Measurements from ENCODE around the gene CCDC91. TPM values are rescaled to one million over a fixed set of nuclear protein-coding genes. Genes with fewer than 3 reads are reported as not detected.

CCDC91 gene
- polyA plus RNA-seq, 1 donor from 2014 or later: 11.6 TPM

DNA sequence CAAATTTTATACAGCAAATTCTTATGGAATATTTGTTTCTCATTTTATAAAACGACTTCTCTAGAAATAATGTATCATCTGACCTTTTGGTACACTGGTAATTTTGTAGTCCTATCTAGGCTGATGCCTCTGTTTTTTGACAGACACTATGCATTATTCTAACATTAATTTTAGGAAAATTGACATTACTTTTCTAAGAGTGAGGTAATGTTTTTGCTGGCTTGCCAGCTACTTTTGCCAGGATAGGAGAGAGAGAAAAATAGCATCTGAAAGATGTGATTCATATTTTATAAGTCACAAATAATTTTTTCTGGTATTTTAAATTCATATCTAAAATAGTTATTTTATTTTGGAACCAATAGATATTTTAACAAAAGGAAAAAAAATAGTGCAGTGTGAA is 153.5 kb downstream of the CCDC91 start:
- no peak overlapping the region for H3K27ac ChIP-seq (ENCODE audit: low read length)
- no peak overlapping the region for H3K4me2 ChIP-seq (ENCODE audit: low read length)
- H2AFZ ChIP-seq (ENCODE audit: low read depth, low read length): no peak overlapping the region
- no peaks in the 10 kb centered on the region for H3K79me2 ChIP-seq (replicated peaks; ENCODE audit: insufficient read depth, low read length)
- H4K20me1 ChIP-seq (ENCODE audit: insufficient read depth): no peaks in the 10 kb centered on the region
- H3K9me3 ChIP-seq (ENCODE audit: low read length): no peaks in the 10 kb centered on the region
- H3K27me3 ChIP-seq (ENCODE audit: insufficient read depth, low read depth, low read length): no peaks in the 10 kb centered on the region
- H3K9ac ChIP-seq (ENCODE audit: low read length): no peak overlapping the region
- H3K9me2 ChIP-seq (ENCODE audit: insufficient read depth, low read length): no peaks in the 10 kb centered on the region
- TF ChIP-seq RAD21 (conservative IDR thresholded peaks at IDR 0.05) (no peak), EZH2 (IDR thresholded peaks at IDR 0.05; ENCODE audit: borderline replicate concordance, insufficient read depth, low read length, poor library complexity, severe bottlenecking) (no peak), POLR2AphosphoS5 (IDR thresholded peaks at IDR 0.05) (no peak)
- H3K36me3 ChIP-seq (ENCODE audit: insufficient read depth, low read length): no peaks in the 10 kb centered on the region
- H3F3A ChIP-seq (ENCODE audit: insufficient read depth, low read length, poor library complexity, severe bottlenecking): no peaks in the 10 kb centered on the region
- no peak overlapping the region for H3K4me3 ChIP-seq (ENCODE audit: low read length)

DNA sequence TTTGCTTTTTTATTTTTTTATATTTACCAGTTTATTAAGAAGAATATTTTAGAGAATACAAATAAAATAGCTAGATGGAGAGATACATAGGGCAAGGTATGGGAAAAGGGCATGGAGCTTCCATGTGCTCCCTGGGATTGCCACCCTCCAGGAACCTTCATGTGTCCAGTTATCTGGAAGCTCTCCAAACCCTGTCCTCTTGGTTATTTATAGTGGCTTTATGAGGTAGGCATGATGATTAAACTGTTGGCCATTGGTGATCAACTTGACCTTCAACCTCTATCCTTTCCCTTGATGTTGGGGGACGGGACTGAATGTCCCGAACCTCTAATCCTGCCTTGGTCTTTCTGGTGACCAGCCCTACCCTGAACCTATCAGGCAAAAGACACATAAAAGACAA is 156.3 kb downstream of the CCDC91 start:
- H3K9me2 ChIP-seq (ENCODE audit: insufficient read depth, low read length): no peaks in the 10 kb centered on the region
- no peak overlapping the region for H3K27ac ChIP-seq (ENCODE audit: low read length)
- H3K4me2 ChIP-seq (ENCODE audit: low read length): no peak overlapping the region
- TF ChIP-seq POLR2AphosphoS5 (IDR thresholded peaks at IDR 0.05): no peak
- TF ChIP-seq, protein P1, sequence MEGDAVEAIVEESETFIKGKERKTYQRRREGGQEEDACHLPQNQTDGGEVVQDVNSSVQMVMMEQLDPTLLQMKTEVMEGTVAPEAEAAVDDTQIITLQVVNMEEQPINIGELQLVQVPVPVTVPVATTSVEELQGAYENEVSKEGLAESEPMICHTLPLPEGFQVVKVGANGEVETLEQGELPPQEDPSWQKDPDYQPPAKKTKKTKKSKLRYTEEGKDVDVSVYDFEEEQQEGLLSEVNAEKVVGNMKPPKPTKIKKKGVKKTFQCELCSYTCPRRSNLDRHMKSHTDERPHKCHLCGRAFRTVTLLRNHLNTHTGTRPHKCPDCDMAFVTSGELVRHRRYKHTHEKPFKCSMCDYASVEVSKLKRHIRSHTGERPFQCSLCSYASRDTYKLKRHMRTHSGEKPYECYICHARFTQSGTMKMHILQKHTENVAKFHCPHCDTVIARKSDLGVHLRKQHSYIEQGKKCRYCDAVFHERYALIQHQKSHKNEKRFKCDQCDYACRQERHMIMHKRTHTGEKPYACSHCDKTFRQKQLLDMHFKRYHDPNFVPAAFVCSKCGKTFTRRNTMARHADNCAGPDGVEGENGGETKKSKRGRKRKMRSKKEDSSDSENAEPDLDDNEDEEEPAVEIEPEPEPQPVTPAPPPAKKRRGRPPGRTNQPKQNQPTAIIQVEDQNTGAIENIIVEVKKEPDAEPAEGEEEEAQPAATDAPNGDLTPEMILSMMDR (IDR thresholded peaks at IDR 0.05; ENCODE audit: poor library complexity, severe bottlenecking): no peak
- no peak for TF ChIP-seq MXI1 (conservative IDR thresholded peaks at IDR 0.05; ENCODE audit: poor library complexity, severe bottlenecking)
- no peak for TF ChIP-seq EZH2 (IDR thresholded peaks at IDR 0.05; ENCODE audit: borderline replicate concordance, insufficient read depth, low read length, poor library complexity, severe bottlenecking)
- TF ChIP-seq, protein P2, sequence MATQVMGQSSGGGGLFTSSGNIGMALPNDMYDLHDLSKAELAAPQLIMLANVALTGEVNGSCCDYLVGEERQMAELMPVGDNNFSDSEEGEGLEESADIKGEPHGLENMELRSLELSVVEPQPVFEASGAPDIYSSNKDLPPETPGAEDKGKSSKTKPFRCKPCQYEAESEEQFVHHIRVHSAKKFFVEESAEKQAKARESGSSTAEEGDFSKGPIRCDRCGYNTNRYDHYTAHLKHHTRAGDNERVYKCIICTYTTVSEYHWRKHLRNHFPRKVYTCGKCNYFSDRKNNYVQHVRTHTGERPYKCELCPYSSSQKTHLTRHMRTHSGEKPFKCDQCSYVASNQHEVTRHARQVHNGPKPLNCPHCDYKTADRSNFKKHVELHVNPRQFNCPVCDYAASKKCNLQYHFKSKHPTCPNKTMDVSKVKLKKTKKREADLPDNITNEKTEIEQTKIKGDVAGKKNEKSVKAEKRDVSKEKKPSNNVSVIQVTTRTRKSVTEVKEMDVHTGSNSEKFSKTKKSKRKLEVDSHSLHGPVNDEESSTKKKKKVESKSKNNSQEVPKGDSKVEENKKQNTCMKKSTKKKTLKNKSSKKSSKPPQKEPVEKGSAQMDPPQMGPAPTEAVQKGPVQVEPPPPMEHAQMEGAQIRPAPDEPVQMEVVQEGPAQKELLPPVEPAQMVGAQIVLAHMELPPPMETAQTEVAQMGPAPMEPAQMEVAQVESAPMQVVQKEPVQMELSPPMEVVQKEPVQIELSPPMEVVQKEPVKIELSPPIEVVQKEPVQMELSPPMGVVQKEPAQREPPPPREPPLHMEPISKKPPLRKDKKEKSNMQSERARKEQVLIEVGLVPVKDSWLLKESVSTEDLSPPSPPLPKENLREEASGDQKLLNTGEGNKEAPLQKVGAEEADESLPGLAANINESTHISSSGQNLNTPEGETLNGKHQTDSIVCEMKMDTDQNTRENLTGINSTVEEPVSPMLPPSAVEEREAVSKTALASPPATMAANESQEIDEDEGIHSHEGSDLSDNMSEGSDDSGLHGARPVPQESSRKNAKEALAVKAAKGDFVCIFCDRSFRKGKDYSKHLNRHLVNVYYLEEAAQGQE (IDR thresholded peaks at IDR 0.05; ENCODE audit: borderline replicate concordance): no peak
- no peak for TF ChIP-seq EP300 (conservative IDR thresholded peaks at IDR 0.05; ENCODE audit: poor library complexity, severe bottlenecking)
- TF ChIP-seq RAD21 (conservative IDR thresholded peaks at IDR 0.05): no peak
- no peak for TF ChIP-seq SMC3 (conservative IDR thresholded peaks at IDR 0.05; ENCODE audit: poor library complexity)
- TF ChIP-seq TAF1 (IDR thresholded peaks at IDR 0.05; ENCODE audit: low read depth): no peak
- no peak overlapping the region for H2AFZ ChIP-seq (ENCODE audit: low read depth, low read length)
- H3K36me3 ChIP-seq (ENCODE audit: insufficient read depth, low read length): no peaks in the 10 kb centered on the region
- H3F3A ChIP-seq (ENCODE audit: insufficient read depth, low read length, poor library complexity, severe bottlenecking): no peaks in the 10 kb centered on the region
- H3K9ac ChIP-seq (ENCODE audit: low read length): no peak overlapping the region
- H3K9me3 ChIP-seq (ENCODE audit: low read length): no peaks in the 10 kb centered on the region
- H3K27me3 ChIP-seq (ENCODE audit: insufficient read depth, low read depth, low read length): no peaks in the 10 kb centered on the region
- H3K4me3 ChIP-seq (ENCODE audit: low read length): no peak overlapping the region
- no peaks in the 10 kb centered on the region for H4K20me1 ChIP-seq (ENCODE audit: insufficient read depth)
- H3K79me2 ChIP-seq (replicated peaks; ENCODE audit: insufficient read depth, low read length): no peaks in the 10 kb centered on the region

DNA sequence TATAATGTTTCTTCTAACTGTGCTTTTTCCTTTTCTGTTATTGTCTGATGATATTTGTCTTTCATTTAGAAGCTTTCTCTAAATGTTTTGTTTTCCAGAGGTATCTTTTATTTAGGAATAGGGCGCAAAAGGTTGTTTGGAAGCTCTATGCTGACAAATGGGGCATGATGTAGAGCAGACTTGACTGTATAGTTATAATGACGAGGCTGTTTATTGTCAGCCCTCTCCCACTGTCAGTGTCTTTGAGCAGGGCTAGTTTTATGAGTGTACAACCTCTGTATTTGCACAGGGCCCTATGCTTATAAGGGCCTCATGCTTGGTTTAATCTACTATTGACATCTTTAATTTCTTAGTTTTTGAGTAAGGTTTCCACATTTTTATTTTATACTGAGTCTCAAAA is 158.9 kb downstream of the CCDC91 start:
- no peaks in the 10 kb centered on the region for H4K20me1 ChIP-seq (ENCODE audit: insufficient read depth)
- no peaks in the 10 kb centered on the region for H3K36me3 ChIP-seq (ENCODE audit: insufficient read depth, low read length)
- no peaks in the 10 kb centered on the region for H3K9me2 ChIP-seq (ENCODE audit: insufficient read depth, low read length)
- H2AFZ ChIP-seq (ENCODE audit: low read depth, low read length): no peak overlapping the region
- H3K4me3 ChIP-seq (ENCODE audit: low read length): no peak overlapping the region
- H3K4me2 ChIP-seq (ENCODE audit: low read length): no peak overlapping the region
- no peaks in the 10 kb centered on the region for H3K9me3 ChIP-seq (ENCODE audit: low read length)
- no peak overlapping the region for H3K9ac ChIP-seq (ENCODE audit: low read length)
- no peaks in the 10 kb centered on the region for H3K79me2 ChIP-seq (replicated peaks; ENCODE audit: insufficient read depth, low read length)
- no peak for TF ChIP-seq RAD21 (conservative IDR thresholded peaks at IDR 0.05)
- TF ChIP-seq TAF1 (IDR thresholded peaks at IDR 0.05; ENCODE audit: low read depth): no peak
- TF ChIP-seq, protein P1 (IDR thresholded peaks at IDR 0.05; ENCODE audit: poor library complexity, severe bottlenecking): no peak
- no peak for TF ChIP-seq EP300 (conservative IDR thresholded peaks at IDR 0.05; ENCODE audit: poor library complexity, severe bottlenecking)
- no peak for TF ChIP-seq MXI1 (conservative IDR thresholded peaks at IDR 0.05; ENCODE audit: poor library complexity, severe bottlenecking)
- TF ChIP-seq POLR2AphosphoS5 (IDR thresholded peaks at IDR 0.05): no peak
- TF ChIP-seq EZH2 (IDR thresholded peaks at IDR 0.05; ENCODE audit: borderline replicate concordance, insufficient read depth, low read length, poor library complexity, severe bottlenecking): no peak
- TF ChIP-seq SMC3 (conservative IDR thresholded peaks at IDR 0.05; ENCODE audit: poor library complexity): no peak
- TF ChIP-seq, protein P2 (IDR thresholded peaks at IDR 0.05; ENCODE audit: borderline replicate concordance): no peak
- no peak overlapping the region for H3K27ac ChIP-seq (ENCODE audit: low read length)
- H3F3A ChIP-seq (ENCODE audit: insufficient read depth, low read length, poor library complexity, severe bottlenecking): no peaks in the 10 kb centered on the region
- H3K27me3 ChIP-seq (ENCODE audit: insufficient read depth, low read depth, low read length): no peaks in the 10 kb centered on the region

Data from neural cell (in vitro differentiated cells).